ENCODE data around the gene SORBS2.

SORBS2 gene

GRCh38 chr4:185780472-185780871, 31.5 kb downstream of the SORBS2 start:
- no peaks in the 10 kb centered on the region for H3K4me1 Mint-ChIP-seq
- no peaks in the 10 kb centered on the region for H3K27me3 Mint-ChIP-seq
- no peaks in the 10 kb centered on the region for H3K9me3 Mint-ChIP-seq
- ATAC-seq (no peak), DNase-seq (no peak)
- no peak overlapping the region for H3K27ac Mint-ChIP-seq
- H3K4me3 Mint-ChIP-seq = no peak overlapping the region
- no peaks in the 10 kb centered on the region for H3K36me3 Mint-ChIP-seq (ENCODE audit: low read depth)

DNA sequence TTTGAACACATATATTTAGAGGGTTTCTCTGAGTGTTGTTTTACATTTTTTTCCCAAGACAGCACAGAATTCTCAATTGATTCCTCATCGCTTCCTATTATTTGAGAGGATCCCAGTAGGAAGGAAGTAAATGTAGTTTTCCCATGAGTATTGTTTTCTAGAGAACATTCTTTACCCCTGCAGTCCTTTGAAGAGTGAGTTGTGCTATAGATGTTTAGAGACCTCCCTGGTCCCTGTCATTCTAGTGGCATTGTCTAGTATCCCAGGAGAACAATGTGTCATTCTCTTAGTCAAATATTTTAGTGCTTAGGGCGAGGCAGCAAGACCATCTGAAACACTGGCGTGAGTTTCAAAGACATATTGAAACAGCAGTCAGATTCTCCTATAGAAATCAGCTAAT, 32.5 kb downstream of the SORBS2 start:
- ATAC-seq (no peak), DNase-seq (no peak)
- Mint-ChIP-seq H3K4me1 (no peaks in the 10 kb centered on the region), H3K4me3 (no peak overlapping the region), H3K27ac (no peak overlapping the region), H3K36me3 (ENCODE audit: low read depth) (no peaks in the 10 kb centered on the region), H3K27me3 (peaks cover 2% of the 10 kb centered on the region), H3K9me3 (no peaks in the 10 kb centered on the region)

DNA sequence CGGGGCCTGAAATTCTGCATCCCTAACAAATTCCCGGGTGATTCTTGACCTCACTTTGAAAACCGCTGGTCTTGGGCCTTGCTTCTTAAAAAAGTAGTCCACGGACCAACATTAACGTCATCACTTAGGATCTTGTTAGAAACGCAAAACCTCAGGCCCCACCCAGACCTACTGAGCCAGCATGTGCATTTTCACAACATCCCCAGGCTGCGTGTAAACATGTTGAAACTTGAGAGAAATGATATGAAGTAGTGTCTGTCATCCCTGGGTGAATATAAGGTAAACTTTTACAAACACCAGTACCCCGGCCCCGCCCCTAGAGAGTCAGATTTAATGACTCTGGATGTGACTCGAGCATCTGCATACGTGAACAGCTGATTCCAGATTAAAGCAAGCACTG, 33.7 kb downstream of the SORBS2 start:
- no peak overlapping the region for H3K27ac Mint-ChIP-seq
- ATAC-seq (no peak), DNase-seq (no peak)
- H3K9me3 Mint-ChIP-seq = no peaks in the 10 kb centered on the region
- H3K4me3 Mint-ChIP-seq = no peak overlapping the region
- no peaks in the 10 kb centered on the region for H3K36me3 Mint-ChIP-seq (ENCODE audit: low read depth)
- H3K4me1 Mint-ChIP-seq = no peaks in the 10 kb centered on the region
- peaks cover 4% of the 10 kb centered on the region for H3K27me3 Mint-ChIP-seq

DNA sequence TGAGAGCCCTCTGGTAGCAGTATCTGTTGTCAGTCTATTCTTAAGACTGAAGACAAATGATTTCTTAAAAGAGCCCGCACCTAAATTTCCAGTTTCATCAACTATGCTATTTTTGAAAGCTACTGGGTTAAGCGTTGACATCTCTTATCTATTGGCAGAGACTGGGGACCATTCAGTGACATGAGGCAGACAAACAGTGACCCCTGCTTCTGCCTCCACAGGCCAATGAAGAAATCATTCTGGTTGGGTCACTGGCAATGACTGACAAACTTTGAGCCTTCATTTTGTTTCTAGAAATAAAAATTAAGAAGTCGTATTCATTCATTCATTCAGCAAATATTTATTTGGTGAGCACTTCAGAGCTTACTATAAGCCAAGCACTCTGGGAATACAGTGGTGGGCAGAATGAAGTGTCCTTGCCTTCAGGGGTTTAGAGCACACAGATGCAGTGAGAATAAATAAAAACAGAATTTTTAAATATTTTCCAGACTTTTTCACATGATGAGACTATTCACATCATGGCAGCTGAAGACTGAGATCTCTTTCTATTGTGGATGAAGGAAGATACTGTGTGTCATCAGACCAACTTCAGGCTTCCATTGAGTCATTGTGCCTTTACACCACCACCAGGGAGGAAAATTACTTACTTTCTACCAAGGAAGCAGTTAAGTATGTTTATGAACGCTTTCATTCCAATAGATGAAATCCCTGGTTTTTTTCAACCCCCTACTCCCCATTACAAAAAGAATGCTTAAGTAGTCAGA, 36.0 kb downstream of the SORBS2 start:
- no peaks in the 10 kb centered on the region for H3K4me1 Mint-ChIP-seq
- H3K4me3 Mint-ChIP-seq = no peak overlapping the region
- H3K9me3 Mint-ChIP-seq = peaks cover 5% of the 10 kb centered on the region
- ATAC-seq (no peak), DNase-seq (no peak)
- H3K27me3 Mint-ChIP-seq = peaks cover 5% of the 10 kb centered on the region
- no peaks in the 10 kb centered on the region for H3K36me3 Mint-ChIP-seq (ENCODE audit: low read depth)
- no peak overlapping the region for H3K27ac Mint-ChIP-seq

DNA sequence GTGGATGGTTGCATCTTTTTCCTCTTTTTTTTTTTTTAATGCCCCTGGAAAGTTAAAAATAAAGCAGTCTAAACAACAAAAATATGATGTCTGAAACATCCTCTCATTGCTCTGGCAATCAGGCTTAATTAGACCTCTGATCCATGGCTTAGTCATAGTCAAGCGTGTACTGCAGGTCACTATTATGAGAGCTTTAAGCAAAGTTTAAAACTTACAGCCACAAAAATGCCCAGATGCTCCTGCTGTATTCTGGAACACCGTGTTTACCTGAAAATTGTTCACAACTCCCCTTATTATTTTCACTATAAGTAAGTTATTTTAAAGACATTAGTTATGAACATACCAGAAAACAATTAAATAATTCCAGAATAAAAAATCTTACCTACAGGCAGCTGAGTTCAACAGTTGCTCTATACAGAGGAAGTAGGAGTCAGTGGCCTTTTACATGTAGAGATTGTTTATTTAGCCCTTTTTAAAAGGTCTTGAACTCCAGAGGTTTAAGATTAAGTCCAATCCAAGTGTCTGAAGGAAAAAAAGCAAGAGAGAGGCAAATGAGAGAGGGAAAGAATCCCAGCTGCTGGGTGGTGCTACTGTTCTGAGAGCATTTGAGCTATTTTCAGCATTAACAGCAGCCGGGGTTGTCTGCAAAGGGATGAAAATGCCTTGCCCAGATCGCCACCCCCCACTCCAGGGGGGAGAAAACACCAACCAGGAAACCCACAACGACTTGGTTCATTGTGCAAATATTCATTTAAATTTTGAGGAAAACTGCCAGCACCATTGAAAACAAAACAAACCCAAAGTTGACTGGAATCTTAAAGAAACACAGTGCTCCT, 36.9 kb downstream of the SORBS2 start:
- Mint-ChIP-seq H3K4me3 (no peak overlapping the region), H3K9me3 (peaks cover 9% of the 10 kb centered on the region), H3K36me3 (ENCODE audit: low read depth) (no peaks in the 10 kb centered on the region), H3K27me3 (peaks cover 5% of the 10 kb centered on the region), H3K4me1 (no peaks in the 10 kb centered on the region), H3K27ac (no peak overlapping the region)
- ATAC-seq (no peak), DNase-seq (no peak)

DNA sequence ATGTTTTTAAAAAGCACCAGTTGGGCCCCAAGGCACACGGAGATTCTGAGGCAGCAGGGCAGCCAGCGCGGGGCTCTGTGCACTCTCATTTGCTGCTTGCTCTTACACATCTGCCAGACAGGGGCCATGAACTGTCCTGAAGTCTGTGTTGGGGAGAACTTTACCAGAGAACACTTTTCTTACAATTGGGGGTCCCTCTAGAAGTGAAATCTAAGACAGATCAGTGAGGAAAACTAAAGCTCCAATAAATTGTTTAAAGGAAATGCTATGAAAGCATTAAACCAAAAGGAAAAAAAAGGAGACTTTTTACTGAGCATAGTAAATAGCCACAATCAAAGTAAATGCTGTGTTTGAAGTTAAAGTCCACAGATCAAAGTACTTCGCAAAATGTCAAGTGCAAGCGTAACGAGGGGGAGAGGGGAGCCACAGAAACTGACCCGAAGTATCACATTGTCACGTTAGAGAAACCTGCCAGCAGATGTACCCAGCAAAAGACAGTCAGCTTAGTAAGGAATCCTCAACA, 37.8 kb downstream of the SORBS2 start:
- ATAC-seq = no peak
- Mint-ChIP-seq H3K36me3 (ENCODE audit: low read depth) (no peaks in the 10 kb centered on the region), H3K4me1 (no peaks in the 10 kb centered on the region), H3K27ac (no peak overlapping the region), H3K9me3 (peaks cover 10% of the 10 kb centered on the region), H3K27me3 (peaks cover 5% of the 10 kb centered on the region), H3K4me3 (no peak overlapping the region)
- DNase-seq = no peak

DNA sequence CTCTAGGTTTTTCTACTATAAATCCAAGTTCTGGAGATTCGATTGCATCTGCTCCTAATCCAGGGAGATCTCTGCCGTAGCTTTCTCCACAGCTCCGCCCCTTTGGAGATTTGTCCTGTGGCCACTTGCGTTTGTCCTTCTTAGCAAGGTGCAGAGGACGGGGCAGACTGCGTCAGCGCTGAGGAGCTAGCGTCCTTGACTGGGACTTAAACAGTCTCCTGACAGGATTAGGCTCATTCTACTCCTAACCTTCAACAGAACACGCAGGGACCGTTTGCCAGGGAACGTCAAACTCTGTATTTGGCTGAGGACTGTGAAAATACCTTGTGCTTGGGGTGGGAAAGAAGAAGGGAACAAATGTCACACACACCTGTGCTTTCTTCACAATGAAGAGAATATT, 38.6 kb downstream of the SORBS2 start:
- no peak overlapping the region for H3K4me3 Mint-ChIP-seq
- H3K36me3 Mint-ChIP-seq (ENCODE audit: low read depth) = no peaks in the 10 kb centered on the region
- H3K27ac Mint-ChIP-seq = no peak overlapping the region
- ATAC-seq (no peak), DNase-seq (no peak)
- peaks cover 10% of the 10 kb centered on the region for H3K9me3 Mint-ChIP-seq
- H3K4me1 Mint-ChIP-seq = no peaks in the 10 kb centered on the region
- peaks cover 5% of the 10 kb centered on the region for H3K27me3 Mint-ChIP-seq

GRCh38 chr4:185772391-185773093, 39.5 kb downstream of the SORBS2 start:
- Mint-ChIP-seq H3K4me1 (no peaks in the 10 kb centered on the region), H3K4me3 (no peak overlapping the region), H3K27ac (no peak overlapping the region), H3K27me3 (peaks cover 5% of the 10 kb centered on the region), H3K36me3 (ENCODE audit: low read depth) (no peaks in the 10 kb centered on the region), H3K9me3 (peaks cover 10% of the 10 kb centered on the region)
- DNase-seq (no peak), ATAC-seq (no peak)

DNA sequence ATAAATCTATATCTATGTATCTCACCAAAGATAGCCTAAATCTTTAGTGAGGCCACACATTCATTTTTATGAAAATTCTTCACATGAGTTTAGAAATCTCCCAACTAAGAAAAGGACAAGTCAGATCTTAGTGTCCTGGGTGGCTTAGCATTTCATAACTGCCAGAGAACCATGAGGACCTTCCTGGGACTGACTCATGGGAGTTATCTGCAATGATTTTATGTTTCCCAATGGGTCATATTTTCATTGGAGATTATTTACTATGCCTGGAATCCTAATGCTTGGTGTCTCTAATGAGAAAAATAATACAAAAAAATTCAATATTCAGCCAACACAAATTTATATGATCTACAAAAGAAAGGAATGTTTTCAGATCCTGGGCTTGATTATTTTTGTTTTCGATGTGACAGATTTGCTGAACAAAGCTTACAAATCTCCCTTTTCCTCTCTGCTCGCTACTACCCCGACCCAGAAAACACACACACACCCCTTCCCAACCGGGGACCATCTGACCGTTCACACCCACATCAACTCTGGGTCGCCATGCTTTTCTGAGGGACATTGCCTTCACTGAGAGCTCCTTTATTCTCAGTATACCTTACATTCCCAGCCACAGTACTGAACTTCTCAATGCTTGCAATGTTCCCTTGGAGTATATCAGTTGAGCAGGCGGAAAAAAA, 40.1 kb downstream of the SORBS2 start:
- no peak overlapping the region for H3K27ac Mint-ChIP-seq
- H3K36me3 Mint-ChIP-seq (ENCODE audit: low read depth) = no peaks in the 10 kb centered on the region
- no peak for ATAC-seq
- H3K9me3 Mint-ChIP-seq = peaks cover 10% of the 10 kb centered on the region
- H3K4me3 Mint-ChIP-seq = no peak overlapping the region
- H3K27me3 Mint-ChIP-seq = peaks cover 5% of the 10 kb centered on the region
- no peak for DNase-seq
- H3K4me1 Mint-ChIP-seq = no peaks in the 10 kb centered on the region

GRCh38 chr4:185767528-185767927, 44.5 kb downstream of the SORBS2 start:
- ATAC-seq (no peak), DNase-seq (no peak)
- H3K4me3 Mint-ChIP-seq = no peak overlapping the region
- H3K4me1 Mint-ChIP-seq = no peaks in the 10 kb centered on the region
- H3K27me3 Mint-ChIP-seq = peaks cover 3% of the 10 kb centered on the region
- peaks cover 10% of the 10 kb centered on the region for H3K9me3 Mint-ChIP-seq
- H3K27ac Mint-ChIP-seq = no peak overlapping the region
- no peaks in the 10 kb centered on the region for H3K36me3 Mint-ChIP-seq (ENCODE audit: low read depth)

GRCh38 chr4:185764876-185765275, 47.1 kb downstream of the SORBS2 start:
- Mint-ChIP-seq H3K4me1 (no peaks in the 10 kb centered on the region), H3K4me3 (no peak overlapping the region), H3K27ac (no peak overlapping the region), H3K27me3 (peaks cover 3% of the 10 kb centered on the region), H3K9me3 (no peaks in the 10 kb centered on the region), H3K36me3 (ENCODE audit: low read depth) (no peaks in the 10 kb centered on the region)
- DNase-seq = no peak
- no peak for ATAC-seq

- Mint-ChIP-seq H3K36me3 (ENCODE audit: low read depth) (no peaks in the 10 kb centered on the region), H3K4me3 (no peak overlapping the region), H3K9me3 (no peaks in the 10 kb centered on the region), H3K27ac (no peak overlapping the region), H3K4me1 (no peaks in the 10 kb centered on the region), H3K27me3 (peaks cover 3% of the 10 kb centered on the region)
- no peak for ATAC-seq
- no peak for DNase-seq
Measured at GRCh38 chr4:185761352-185762235, 50.4 kb downstream of the SORBS2 start.

- peaks cover 3% of the 10 kb centered on the region for H3K27me3 Mint-ChIP-seq
- H3K36me3 Mint-ChIP-seq (ENCODE audit: low read depth) = no peaks in the 10 kb centered on the region
- no peaks in the 10 kb centered on the region for H3K4me1 Mint-ChIP-seq
- no peak overlapping the region for H3K4me3 Mint-ChIP-seq
- ATAC-seq = no peak
- no peaks in the 10 kb centered on the region for H3K9me3 Mint-ChIP-seq
- no peak overlapping the region for H3K27ac Mint-ChIP-seq
- no peak for DNase-seq
Measured at GRCh38 chr4:185758807-185759206, 53.2 kb downstream of the SORBS2 start.

Data from activated naive CD8-positive, alpha-beta T cell treated with anti-CD3 and anti-CD28 coated beads, Interleukin-2, amount 50 U/mL, for 24 hours (primary cell).